GM23248 (cell line): ENCODE results near the gene AK1.

Experiments used
- EZH2 ChIP-seq: fragments of 200-600 bp; sonication (generic); IDR thresholded peaks from 2 replicates; pipeline ENCODE4 v1.6.1; 2018; ENCODE audit warnings: antibody characterized with exemption, mild to moderate bottlenecking; ENCODE audit not compliant: insufficient read depth, poor library complexity, severe bottlenecking
- EZH2phosphoT487 ChIP-seq: fragments of 200-600 bp; sonication (generic); IDR thresholded peaks from 2 replicates; pipeline ENCODE4 v1.6.1; 2018; ENCODE audit warnings: antibody characterized with exemption, moderate library complexity, mild to moderate bottlenecking, low read depth; ENCODE audit not compliant: insufficient read depth

GRCh38 chr9:127876764-127877562 is 512 bp downstream of the AK1 start:
- no peak for TF ChIP-seq EZH2
- TF ChIP-seq EZH2phosphoT487 = no peak
